WTC11 (cell line): Measurements from ENCODE around the gene PRR19. TPM values are rescaled to one million over a fixed set of nuclear protein-coding genes. Genes with fewer than 3 reads are reported as not detected.

ENCODE experiments used
- ATAC-seq: fragments of 200-7000 bp; cut with Tn5 transposase; 2 replicates; pipeline ENCODE4 v1.10.0; 2021; ENCODE audit warnings: mild to moderate bottlenecking, moderate library complexity
- CTCF ChIA-PET: fragments of 300-600 bp; sonication (Branson Sonifier 250); formaldehyde crosslinking; loops from one replicate; lab custom pipeline; 2021; ENCODE audit warnings: antibody characterized with exemption; lab: Charles Lee
- POLR2A ChIA-PET: fragments of 350-600 bp; sonication (Branson Sonifier 250); formaldehyde crosslinking; loops from one replicate; lab custom pipeline; 2021; ENCODE audit warnings: antibody characterized with exemption; lab: Charles Lee
- DNase-seq: peaks from one replicate; pipeline ENCODE4 v3.0.0; 2021; ENCODE audit warnings: low spot score
- H3K27ac Mint-ChIP-seq: 2 replicates; pipeline ENCODE4 v1.8.0; 2021; ENCODE audit warnings: mixed read lengths
- H3K27me3 Mint-ChIP-seq: 2 replicates; pipeline ENCODE4 v1.8.0; 2021; ENCODE audit warnings: low read depth, mild to moderate bottlenecking, moderate library complexity, mixed read lengths
- H3K36me3 Mint-ChIP-seq: 2 replicates; pipeline ENCODE4 v1.8.0; 2021; ENCODE audit warnings: mixed read lengths
- H3K4me1 Mint-ChIP-seq: 2 replicates; pipeline ENCODE4 v1.8.0; 2022; ENCODE audit warnings: mixed read lengths
- H3K4me3 Mint-ChIP-seq: 2 replicates; pipeline ENCODE4 v1.8.0; 2021; ENCODE audit warnings: mild to moderate bottlenecking, moderate library complexity, mixed read lengths
- H3K9me3 Mint-ChIP-seq: 2 replicates; pipeline ENCODE4 v1.8.0; 2021; ENCODE audit warnings: mixed read lengths
- ATF2 ChIP-seq: sonication (generic); formaldehyde crosslinking; IDR thresholded peaks from 2 replicates; pipeline ENCODE4 v1.8.1; 2022; ENCODE audit warnings: low read depth, missing genetic modification reagents, borderline replicate concordance
- ATF3 ChIP-seq: sonication (generic); formaldehyde crosslinking; conservative IDR thresholded peaks from 2 replicates; pipeline ENCODE4 v1.8.1; 2022; ENCODE audit warnings: mild to moderate bottlenecking, missing genetic modification reagents
- CREM ChIP-seq: sonication (generic); formaldehyde crosslinking; IDR thresholded peaks from 2 replicates; pipeline ENCODE4 v1.8.1; 2022; ENCODE audit warnings: mild to moderate bottlenecking, missing genetic modification reagents, moderate library complexity
- E2F4 ChIP-seq: sonication (generic); formaldehyde crosslinking; IDR thresholded peaks from 2 replicates; pipeline ENCODE4 v1.8.1; 2022; ENCODE audit warnings: low read depth, mild to moderate bottlenecking, moderate library complexity, missing genetic modification reagents, borderline replicate concordance
- EMX1 ChIP-seq: fragments of 250-450 bp; sonication (Bioruptor Pico); IDR thresholded peaks from 2 replicates; pipeline ENCODE4 v1.8.0; 2021; ENCODE audit warnings: mild to moderate bottlenecking
- ERG ChIP-seq: fragments of 250-450 bp; sonication (Bioruptor Pico); IDR thresholded peaks from 2 replicates; pipeline ENCODE4 v1.8.0; 2021; ENCODE audit warnings: mild to moderate bottlenecking
- FOXJ3 ChIP-seq: sonication (generic); formaldehyde crosslinking; IDR thresholded peaks from 2 replicates; pipeline ENCODE4 v1.9.0; 2021; ENCODE audit warnings: missing genetic modification reagents, mild to moderate bottlenecking, borderline replicate concordance
- FOXP1 ChIP-seq: sonication (generic); formaldehyde crosslinking; IDR thresholded peaks from 2 replicates; pipeline ENCODE4 v1.8.0; 2022; ENCODE audit warnings: missing genetic modification reagents, mild to moderate bottlenecking, moderate library complexity, borderline replicate concordance
- GABPB1 ChIP-seq: sonication (generic); formaldehyde crosslinking; IDR thresholded peaks from 2 replicates; pipeline ENCODE4 v1.8.1; 2023; ENCODE audit warnings: mild to moderate bottlenecking, missing genetic modification reagents
- IRF2 ChIP-seq: sonication (generic); formaldehyde crosslinking; IDR thresholded peaks from 2 replicates; pipeline ENCODE4 v1.8.0; 2022; ENCODE audit warnings: low read depth, missing genetic modification reagents, borderline replicate concordance
- JAZF1 ChIP-seq: fragments of 250-450 bp; sonication (Bioruptor Pico); IDR thresholded peaks from 2 replicates; pipeline ENCODE4 v1.9.0; 2021; ENCODE audit warnings: moderate library complexity, mild to moderate bottlenecking, inconsistent platforms
- JUN ChIP-seq: sonication (generic); formaldehyde crosslinking; IDR thresholded peaks from 2 replicates; pipeline ENCODE4 v1.8.0; 2023; ENCODE audit warnings: mild to moderate bottlenecking, missing genetic modification reagents
- MAX ChIP-seq: sonication (generic); formaldehyde crosslinking; IDR thresholded peaks from 2 replicates; pipeline ENCODE4 v1.8.0; 2022; ENCODE audit warnings: mild to moderate bottlenecking, missing genetic modification reagents
- NFATC4 ChIP-seq: fragments of 250-450 bp; sonication (Bioruptor Pico); IDR thresholded peaks from 2 replicates; pipeline ENCODE4 v1.9.0; 2021; ENCODE audit warnings: mild to moderate bottlenecking
- NR3C1 ChIP-seq: sonication (generic); formaldehyde crosslinking; conservative IDR thresholded peaks from 2 replicates; pipeline ENCODE4 v1.8.1; 2023; ENCODE audit warnings: low read depth, mild to moderate bottlenecking, missing genetic modification reagents
- PRDM15 ChIP-seq: sonication (generic); formaldehyde crosslinking; IDR thresholded peaks from 2 replicates; pipeline ENCODE4 v1.8.0; 2022; ENCODE audit warnings: missing genetic modification reagents
- RELA ChIP-seq: sonication (generic); formaldehyde crosslinking; IDR thresholded peaks from 2 replicates; pipeline ENCODE4 v1.8.1; 2022; ENCODE audit warnings: missing genetic modification reagents, mild to moderate bottlenecking, borderline replicate concordance
- SMAD3 ChIP-seq: sonication (generic); formaldehyde crosslinking; IDR thresholded peaks from 2 replicates; pipeline ENCODE4 v1.8.0; 2022; ENCODE audit warnings: missing genetic modification reagents, mild to moderate bottlenecking, borderline replicate concordance
- SP1 ChIP-seq: sonication (generic); formaldehyde crosslinking; conservative IDR thresholded peaks from 2 replicates; pipeline ENCODE4 v1.8.1; 2022; ENCODE audit warnings: missing genetic modification reagents
- TEAD4 ChIP-seq: sonication (generic); formaldehyde crosslinking; IDR thresholded peaks from 2 replicates; pipeline ENCODE4 v1.8.0; 2022; ENCODE audit warnings: mild to moderate bottlenecking, missing genetic modification reagents
- ZNF232 ChIP-seq: sonication (generic); formaldehyde crosslinking; IDR thresholded peaks from 2 replicates; pipeline ENCODE4 v1.8.0; 2022; ENCODE audit warnings: mild to moderate bottlenecking, missing genetic modification reagents
- ZNF263 ChIP-seq: sonication (generic); formaldehyde crosslinking; IDR thresholded peaks from 2 replicates; pipeline ENCODE4 v1.8.1; 2022; ENCODE audit warnings: low read depth, mild to moderate bottlenecking, moderate library complexity, missing genetic modification reagents
- ZNF416 ChIP-seq: fragments of 250-450 bp; sonication (Bioruptor Pico); IDR thresholded peaks from 2 replicates; pipeline ENCODE4 v1.9.0; 2021; ENCODE audit warnings: mild to moderate bottlenecking, inconsistent platforms
- ZNF423 ChIP-seq: fragments of 250-450 bp; sonication (Bioruptor Pico); IDR thresholded peaks from 2 replicates; pipeline ENCODE4 v2.1.2; 2022; ENCODE audit warnings: mild to moderate bottlenecking, moderate library complexity
- total RNA-seq: library from RNA; stranded (reverse); gene quantifications from 3 replicates; pipeline ENCODE4 v1.2.3, GENCODE V29; 2021
- TF ChIP-seq, protein P1 (sequence below): sonication (generic); formaldehyde crosslinking; IDR thresholded peaks from 2 replicates; pipeline ENCODE4 v1.8.0; 2022; ENCODE audit warnings: mild to moderate bottlenecking, missing genetic modification reagents
- TF ChIP-seq, protein P2 (sequence below): fragments of 200-600 bp; IDR thresholded peaks from 2 replicates; pipeline ENCODE4 v1.8.0; 2022; ENCODE audit warnings: antibody characterized with exemption

PRR19 gene
- total RNA-seq, 1 experiment from 2014 or later = 3.7 TPM

GRCh38 chr19:42313096-42313839, 11.3 kb downstream of the PRR19 start, which contains the start of gene TMEM145:
TSS of gene TMEM145 (plus strand) at chr19:42313309. CDS start at chr19:42313377, 68 bp downstream.
- ChIA-PET CTCF (interaction anchor here (0.5 to 2.3 kb wide), 9 partner anchors 10 to 199 kb away, joined by 3 to 13 read pairs (median 4); partner anchors contain the start of genes PAFAH1B3 and PRR19), POLR2A (interaction anchor here (1.1 kb wide), 1 partner anchor 11 kb away, joined by 3 read pairs; the partner anchor contains the start of genes PAFAH1B3 and PRR19)
- Mint-ChIP-seq H3K4me3 (peak within 1 kb of the TSS; percentile 80), H3K4me1 (peaks cover 14% of the 10 kb centered on the region), H3K27ac (no peak within 1 kb of the TSS), H3K9me3 (no peaks in the 10 kb centered on the region), H3K36me3 (no peaks in the 10 kb centered on the region), H3K27me3 (peaks cover 26% of the 10 kb centered on the region)
- ATAC-seq (peak; percentile 73), DNase-seq (peak; percentile 74)
- TF ChIP-seq IRF2 (CRISPR knock-in tag) (no peak), ZNF416 (CRISPR knock-in tag) (no peak), ATF3 (CRISPR knock-in tag) (no peak), E2F4 (CRISPR knock-in tag) (no peak), SP1 (CRISPR knock-in tag) (0 out of 2 replicates have a peak, but pooled peaks have one; percentile 39), ERG (CRISPR knock-in tag) (no peak), MAX (CRISPR knock-in tag) (peak; percentile 27; the same call in 1 of the 2 replicates), NFATC4 (no peak), FOXP1 (CRISPR knock-in tag) (peak; percentile 54; the same call in 1 of the 2 replicates), JUN (CRISPR knock-in tag) (no peak), ZNF263 (CRISPR knock-in tag) (no peak), NR3C1 (CRISPR knock-in tag) (0 out of 2 replicates have a peak, but pooled peaks have one; percentile 38), EMX1 (CRISPR knock-in tag) (no peak), FOXJ3 (CRISPR knock-in tag) (no peak), SMAD3 (CRISPR knock-in tag) (no peak), RELA (no peak), CREM (CRISPR knock-in tag) (no peak), JAZF1 (CRISPR knock-in tag) (no peak), GABPB1 (no peak), ATF2 (CRISPR knock-in tag) (no peak), PRDM15 (CRISPR knock-in tag) (peak; percentile 95), ZNF423 (CRISPR knock-in tag) (no peak), TEAD4 (no peak), ZNF232 (no peak)
- TF ChIP-seq, protein P1, sequence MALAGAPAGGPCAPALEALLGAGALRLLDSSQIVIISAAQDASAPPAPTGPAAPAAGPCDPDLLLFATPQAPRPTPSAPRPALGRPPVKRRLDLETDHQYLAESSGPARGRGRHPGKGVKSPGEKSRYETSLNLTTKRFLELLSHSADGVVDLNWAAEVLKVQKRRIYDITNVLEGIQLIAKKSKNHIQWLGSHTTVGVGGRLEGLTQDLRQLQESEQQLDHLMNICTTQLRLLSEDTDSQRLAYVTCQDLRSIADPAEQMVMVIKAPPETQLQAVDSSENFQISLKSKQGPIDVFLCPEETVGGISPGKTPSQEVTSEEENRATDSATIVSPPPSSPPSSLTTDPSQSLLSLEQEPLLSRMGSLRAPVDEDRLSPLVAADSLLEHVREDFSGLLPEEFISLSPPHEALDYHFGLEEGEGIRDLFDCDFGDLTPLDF (CRISPR knock-in tag) = 0 out of 2 replicates have a peak, but pooled peaks have one; percentile 24
- TF ChIP-seq, protein P2, sequence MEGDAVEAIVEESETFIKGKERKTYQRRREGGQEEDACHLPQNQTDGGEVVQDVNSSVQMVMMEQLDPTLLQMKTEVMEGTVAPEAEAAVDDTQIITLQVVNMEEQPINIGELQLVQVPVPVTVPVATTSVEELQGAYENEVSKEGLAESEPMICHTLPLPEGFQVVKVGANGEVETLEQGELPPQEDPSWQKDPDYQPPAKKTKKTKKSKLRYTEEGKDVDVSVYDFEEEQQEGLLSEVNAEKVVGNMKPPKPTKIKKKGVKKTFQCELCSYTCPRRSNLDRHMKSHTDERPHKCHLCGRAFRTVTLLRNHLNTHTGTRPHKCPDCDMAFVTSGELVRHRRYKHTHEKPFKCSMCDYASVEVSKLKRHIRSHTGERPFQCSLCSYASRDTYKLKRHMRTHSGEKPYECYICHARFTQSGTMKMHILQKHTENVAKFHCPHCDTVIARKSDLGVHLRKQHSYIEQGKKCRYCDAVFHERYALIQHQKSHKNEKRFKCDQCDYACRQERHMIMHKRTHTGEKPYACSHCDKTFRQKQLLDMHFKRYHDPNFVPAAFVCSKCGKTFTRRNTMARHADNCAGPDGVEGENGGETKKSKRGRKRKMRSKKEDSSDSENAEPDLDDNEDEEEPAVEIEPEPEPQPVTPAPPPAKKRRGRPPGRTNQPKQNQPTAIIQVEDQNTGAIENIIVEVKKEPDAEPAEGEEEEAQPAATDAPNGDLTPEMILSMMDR = no peak
